HG03066 (cell line): ENCODE results near the gene TNRC18.

ENCODE experiments used
- ATAC-seq: cut with Tn5 transposase; IDR thresholded peaks from one replicate; pipeline ENCODE4 v1.9.1; 2021; ENCODE audit warnings: low read depth; ENCODE audit not compliant: unreplicated experiment

Gene TNRC18

DNA sequence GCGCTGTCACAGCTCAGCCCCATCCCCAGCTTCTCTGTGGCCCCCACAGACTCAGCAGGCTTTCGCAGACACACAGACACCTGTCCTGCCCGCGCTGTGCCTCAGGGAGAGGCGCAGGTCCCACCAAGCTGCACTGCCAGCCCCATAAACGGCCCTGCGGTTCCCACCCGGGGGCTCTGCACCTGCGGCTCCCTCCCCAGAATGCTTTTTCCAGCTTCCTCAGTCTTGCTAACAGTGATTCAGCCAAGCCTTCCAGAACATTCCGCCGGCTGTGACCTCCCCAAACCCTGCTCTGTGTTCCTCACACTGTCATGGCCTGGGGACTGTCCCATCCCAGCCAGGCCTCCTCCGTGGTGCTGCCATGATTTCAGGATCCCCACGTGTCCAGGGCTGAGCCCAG lies 27.8 kb upstream of the TNRC18 start:
- no peak for ATAC-seq

DNA sequence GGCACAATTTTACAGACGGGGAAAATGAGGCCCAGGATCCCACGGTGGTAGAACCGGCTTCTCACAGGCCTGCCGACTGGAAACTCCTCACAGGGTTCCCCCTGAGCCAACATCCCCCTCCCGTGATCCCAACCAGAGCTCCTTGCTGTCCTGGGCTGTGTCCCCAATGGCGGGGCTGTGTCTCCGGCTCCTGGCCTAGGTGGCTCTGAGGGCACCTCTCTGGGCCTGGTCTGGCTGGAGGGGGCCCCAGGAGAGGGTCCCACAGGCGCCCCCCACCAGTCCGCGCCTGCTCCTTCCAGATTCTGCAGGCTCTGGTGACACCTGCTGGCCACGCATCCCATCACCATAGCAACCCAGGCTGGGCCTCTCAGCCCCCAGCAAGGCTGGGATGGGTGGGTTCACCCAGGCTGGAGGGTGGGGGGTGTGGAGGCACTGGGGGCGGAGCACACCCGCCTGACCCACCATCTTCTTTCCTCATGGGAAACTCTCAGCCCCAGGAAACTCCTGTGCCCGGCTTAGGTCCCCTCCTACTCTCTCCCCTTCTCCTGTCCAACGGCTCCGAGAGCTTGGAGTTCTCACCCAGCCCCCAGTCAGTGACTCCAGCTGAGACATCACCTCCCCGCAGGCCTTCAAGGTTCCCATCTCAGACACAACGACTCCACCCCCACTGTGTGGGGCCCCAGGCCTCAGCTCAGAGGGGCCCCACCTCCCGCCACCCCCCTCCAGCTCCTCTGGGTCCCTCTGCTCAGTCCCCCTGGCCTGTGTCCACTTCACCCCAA lies 27.1 kb upstream of the TNRC18 start:
- no peak for ATAC-seq

DNA sequence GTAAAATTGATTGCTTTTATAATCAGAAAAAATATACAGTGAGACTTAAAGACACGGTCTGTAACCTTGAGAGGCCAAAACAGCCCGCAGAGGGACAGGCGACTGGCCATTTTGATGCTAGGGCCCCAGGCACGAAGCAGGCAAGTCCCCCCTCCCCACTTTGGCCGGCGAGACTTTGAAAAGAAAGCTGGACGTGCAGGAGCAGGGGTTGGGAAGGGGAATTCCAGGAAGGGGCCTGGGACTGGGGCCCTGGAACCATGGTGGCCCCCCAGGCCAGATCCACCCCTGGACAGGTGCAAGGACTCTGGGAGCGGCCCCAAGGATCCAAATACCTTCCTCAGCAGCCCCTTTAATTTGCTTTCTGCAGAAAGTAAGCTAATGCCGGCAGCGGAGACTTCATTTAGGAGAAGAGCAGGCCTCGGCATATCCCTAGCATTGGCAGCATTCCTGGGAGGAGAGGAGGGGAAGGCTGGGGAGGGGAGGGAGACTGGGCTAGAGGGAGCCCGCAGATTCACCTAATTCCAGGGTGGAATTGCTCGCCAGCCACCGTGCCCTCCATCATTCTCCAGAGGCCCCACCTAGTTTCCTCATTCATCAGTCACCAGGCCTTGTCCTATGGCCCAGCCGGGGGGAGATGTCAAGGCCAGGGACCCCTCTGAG lies 24.9 kb upstream of the TNRC18 start:
- ATAC-seq: no peak

DNA sequence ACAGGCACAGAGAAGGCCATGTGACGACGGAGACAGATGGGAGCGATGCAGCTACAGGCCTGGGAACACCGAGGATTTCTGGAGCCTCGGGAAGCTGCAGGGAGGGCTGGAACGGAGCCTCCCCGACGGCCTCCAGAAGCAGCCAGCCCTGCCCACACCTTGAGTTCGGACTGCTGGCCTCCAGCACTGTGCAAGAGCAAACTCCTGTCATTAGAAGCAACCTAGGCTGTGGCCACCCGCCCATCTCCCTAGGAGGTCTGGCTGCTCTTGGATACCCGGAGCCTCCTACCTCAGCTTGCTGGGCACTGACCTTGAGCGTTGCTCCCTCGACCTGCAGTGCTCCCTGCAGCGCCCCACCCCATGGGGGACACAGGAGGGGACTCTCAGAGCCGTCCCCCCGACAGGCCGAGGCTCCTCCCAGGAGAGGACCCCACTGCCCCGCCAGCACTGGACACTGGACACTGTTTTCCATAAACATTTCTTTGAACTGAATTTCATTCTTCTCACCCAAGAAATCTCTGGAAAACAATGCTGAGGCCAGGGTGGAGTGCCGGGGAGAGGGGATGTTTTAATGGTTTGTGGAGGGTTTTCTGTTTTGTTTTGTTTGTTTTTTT lies 22.5 kb upstream of the TNRC18 start:
- ATAC-seq: no peak

DNA sequence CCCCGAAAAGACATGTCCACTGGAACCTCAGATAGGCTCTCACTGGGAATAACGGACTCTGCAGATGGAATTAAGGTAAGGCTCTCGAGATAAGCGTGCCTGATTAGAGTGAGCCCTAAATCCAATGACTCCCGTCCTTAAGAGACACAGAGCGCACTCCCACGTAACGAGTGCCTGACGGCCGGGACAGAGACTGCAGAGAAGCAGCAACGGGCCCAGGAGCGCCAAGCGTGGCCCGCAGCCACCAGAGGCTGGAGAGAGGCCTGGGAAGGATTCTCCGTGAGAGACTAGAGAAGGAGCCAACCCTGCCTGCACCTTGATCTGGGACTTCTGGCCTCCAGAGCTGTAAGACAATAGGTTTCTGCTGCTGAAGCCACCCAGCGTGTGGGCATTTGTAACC lies 20.0 kb upstream of the TNRC18 start:
- ATAC-seq: no peak

DNA sequence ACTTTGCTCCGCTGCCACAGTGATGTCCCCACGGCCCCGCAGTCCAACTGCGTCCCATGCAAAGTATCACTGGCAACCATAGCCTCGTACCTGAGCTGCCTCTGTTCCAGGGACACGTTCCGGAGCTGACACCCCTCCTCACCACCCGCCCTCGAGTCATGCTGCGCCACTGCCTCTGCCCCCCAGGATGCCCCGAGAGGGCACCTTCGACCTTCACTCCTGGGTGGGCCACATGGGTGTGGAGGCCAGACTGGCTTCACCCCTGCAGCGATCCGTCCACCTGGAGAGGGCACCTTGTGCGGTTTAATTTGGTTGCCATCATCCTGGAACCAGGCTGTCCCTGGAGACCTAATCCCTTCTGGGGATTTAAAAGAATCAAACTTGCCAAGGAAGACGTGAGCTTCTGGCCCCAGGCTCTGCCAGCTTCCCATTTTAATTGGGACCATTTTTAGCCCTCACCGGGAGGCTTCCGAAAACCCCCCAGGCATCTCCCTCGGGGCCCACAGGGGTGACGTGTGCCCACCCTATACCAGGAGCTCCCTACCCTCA lies 19.2 kb upstream of the TNRC18 start:
- ATAC-seq: no peak

DNA sequence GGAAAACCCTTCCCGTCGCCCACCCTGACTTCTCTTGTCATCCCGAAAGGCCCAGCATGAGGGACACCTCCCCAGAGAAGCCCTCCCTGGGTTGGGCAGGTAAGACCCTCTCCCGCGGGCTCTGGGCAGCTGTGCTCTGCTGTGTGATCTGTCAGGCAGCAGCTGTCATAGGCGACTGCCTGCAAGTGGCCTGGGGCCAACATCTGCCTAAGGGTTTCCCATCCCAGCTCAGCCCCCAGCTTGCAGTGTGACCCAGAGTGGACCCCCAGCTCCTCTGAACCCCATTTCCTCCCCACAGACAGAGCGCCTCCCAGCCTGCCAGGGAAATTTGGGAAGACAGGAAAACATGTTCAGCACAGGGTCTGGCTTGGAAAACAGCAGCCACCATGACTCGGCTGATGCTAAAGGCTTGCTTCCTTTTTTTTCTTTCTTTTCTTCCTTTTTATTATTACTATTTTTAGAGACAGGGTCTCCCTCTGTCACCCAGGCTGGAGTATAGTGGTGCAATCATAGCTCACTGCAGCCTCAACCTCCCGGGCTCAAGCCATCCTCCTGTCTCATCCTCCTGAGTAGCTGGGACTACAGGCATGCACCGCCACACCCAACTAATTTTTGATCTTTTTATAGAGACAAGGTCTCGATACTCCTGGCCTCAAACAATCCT lies 18.3 kb upstream of the TNRC18 start:
- no peak for ATAC-seq

DNA sequence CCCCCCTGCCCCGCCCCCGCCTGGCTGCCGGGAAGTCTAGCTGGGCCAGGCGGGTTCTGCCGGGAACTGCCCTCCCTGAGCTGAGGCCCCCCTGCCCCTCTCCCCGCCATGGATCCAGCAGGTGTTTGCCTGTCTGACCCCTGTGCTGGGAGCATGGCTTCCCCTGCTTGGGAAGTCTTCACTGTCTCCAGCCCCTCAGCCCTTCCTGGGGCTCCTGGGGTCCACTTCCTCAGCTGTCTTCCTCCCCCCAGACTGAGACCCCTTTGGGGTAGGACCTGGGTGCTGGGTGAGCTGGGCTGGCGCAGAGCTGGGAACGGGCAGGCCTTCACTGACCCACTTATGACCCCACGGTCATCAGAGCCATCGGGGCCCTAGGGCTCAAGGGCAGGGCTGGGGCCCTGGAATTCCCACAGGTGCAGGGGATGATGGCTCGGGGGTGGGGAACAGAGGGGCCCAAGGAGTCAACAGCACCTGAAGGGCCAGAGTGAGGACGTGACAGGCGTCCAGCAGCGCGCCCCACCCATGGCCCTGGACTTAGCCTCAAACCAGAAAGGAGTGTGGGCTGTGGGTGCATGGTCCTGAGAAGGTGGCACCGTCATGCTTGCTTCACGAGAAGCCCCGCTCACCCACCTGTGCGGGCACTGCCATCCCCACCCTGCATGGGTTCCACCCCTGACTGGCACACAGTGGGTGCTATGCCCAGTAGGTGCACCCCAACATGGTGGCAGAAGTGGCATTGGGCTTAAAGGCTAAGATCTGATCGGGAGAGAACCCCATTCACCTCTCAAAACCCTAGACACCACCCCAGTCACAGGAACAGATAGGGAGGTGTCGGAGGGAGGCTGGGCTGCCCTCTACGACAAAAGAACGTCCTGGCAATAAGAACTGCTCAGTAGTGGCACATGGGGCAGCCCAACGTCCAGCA lies 16.2 kb upstream of the TNRC18 start:
- ATAC-seq: no peak

DNA sequence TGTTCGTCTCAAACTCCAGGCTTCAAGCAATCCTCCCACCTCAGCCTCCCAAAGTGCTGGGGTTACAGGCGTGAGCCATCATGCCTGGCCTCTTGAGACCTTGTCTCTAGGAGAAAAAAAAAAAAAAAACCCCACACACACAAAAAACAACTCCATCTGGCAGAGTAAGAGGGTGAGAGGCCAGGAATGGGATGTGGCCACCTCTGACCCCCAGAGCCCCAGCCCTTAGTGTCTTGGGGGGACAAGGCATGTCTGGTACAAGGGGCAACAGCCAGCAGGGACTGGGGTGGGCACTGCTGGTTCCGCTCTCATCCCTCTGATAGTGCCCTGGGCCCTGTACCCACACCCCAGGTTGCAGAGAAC lies 15.6 kb upstream of the TNRC18 start:
- ATAC-seq: no peak

DNA sequence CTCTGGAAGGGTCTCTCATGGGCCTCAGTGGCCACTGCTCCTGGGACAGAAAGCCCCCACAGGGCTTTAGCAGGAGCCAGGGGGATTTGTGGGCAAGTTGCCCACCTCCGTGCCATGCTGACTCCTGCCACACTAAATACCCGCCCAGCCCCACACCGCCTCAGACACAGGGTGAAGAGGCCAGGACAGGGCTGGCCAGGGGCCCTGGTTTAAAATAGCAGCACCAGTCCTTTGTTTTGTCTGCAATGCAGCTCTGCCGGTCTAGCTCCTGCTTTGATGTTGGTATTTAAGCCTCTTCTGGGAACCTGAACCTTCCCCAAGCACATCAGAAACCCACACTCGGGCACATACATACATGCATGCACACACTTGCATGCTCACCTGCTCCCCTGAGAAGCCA lies 14.4 kb upstream of the TNRC18 start:
- ATAC-seq: no peak

DNA sequence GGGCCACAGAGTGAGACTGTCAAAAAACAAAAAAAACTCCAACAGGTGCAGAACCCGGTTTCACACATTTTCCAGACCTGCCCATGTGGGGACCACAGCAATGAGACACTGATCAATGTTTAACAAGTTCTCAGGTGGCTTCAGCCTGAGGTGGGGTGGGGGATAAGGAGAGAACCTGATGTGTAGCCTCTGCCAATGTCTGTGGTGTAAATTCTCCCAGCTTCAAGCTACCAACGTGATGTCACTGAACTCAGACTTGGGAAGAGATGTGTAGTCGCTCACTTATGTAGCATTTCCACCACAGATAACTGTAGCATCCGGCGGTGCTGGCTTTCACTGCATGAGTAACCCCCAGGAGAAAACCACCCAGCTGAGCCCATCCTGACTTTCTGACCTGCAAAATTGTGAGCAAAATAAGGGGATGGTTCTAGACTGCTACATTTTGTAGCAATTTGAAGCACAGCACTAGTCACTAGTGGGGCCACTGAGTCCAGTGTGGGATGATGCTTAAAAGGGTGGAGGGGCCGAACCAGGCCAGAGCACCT lies 13.8 kb upstream of the TNRC18 start:
- ATAC-seq: no peak

DNA sequence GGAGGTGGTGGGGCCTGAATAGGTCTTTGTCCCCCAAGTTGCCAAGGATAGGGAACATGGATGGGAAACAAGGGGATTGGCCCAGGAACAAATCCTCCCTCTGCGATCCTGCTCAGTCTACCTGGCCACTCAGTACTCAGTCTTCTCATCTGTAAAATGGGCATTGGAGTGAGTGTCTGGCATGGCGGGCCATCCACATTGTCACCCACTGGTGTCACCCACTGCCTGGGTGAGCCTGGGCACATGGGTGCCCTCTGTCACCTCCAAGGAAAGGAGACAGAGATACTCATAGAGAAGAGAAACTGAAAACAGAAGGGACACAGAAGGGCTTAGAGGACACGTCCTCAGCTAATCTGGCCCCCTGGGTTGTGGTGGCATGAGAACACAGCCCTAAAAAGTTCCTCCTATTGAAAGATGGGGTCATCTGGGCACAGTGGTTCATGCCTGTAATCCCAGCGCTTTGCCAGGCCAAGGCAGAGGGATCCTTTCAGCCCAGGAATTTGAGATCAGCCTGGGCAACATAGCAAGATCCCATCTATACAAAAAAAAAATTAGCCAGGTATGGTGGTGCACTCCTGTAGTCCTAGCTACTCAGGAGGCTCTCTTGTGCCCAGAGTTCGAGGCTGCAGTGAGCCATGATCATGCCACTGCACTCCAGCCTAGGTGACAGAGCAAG lies 12.5 kb upstream of the TNRC18 start:
- ATAC-seq: no peak

DNA sequence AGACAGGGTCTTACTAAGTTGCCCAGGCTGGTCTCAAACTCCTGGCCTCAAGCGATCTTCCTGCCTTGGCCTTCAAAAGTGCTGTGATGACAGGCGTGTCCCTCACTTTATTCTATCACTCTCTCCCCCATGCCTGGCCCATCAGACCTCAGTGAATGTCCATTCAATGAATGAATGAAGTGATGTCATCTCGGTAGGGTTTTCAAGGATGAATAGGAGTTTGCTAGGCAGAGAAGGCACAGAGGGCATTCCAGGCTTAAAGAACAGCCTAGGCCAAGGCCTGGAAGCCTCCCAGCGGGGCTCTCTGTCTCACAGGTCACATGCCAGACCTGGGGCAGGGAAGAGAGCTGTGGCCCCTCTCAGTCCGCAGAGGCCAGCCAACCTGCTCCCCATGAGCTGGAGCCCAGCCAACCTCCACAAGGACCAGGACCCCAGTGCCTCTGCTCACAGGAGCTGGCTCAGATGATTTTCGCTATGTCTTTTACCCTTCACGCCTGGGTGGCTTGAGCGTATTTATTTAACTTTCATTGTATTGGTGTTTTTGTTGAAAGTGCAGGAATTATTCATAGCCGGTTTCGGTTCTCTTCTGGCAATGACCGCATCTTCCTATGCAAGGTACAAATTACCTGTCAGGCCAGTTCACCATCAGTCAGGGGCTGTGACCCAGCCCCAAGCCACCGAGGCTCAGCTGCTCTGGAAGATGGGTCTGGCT lies 11.8 kb upstream of the TNRC18 start:
- peak; percentile 79 for ATAC-seq

DNA sequence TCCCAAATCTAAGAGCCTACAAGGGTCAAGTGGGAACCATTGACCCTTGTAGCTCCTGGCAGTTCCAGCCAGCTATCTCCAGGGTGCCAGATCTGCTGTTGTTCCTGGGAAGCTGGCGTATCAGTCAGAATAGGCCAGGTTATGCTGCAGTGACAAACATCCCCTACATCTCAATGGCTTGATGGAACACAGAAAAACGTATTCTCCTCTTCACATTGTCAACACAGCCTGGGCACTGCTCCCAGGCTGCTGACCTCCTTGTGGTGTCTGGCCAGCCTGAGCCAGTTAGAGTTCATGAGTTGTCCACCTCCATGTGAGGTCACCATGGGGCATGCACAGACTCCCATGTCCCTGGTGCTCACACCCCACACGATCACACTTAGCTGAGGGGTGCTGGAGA lies 9.5 kb upstream of the TNRC18 start:
- ATAC-seq: no peak

DNA sequence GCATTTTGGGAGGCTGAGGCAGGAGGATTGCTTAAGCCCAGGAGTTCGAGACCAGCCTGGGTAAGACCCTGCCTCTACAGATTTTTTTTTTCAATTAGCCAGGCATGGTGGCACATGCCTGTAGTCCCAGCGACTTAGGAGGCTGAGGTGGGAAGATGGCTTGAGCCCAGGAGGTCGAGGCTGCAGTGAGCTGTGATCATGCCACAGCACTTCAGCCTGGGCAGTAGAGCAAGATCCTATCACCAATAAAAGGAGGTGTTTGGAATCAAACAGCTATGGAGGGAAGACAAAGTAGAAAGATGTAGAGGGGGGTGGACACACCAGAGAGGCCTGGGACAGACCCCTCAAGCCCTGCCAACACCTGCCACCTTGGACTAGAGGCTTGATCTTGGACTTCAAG lies 9.1 kb upstream of the TNRC18 start:
- no peak for ATAC-seq

DNA sequence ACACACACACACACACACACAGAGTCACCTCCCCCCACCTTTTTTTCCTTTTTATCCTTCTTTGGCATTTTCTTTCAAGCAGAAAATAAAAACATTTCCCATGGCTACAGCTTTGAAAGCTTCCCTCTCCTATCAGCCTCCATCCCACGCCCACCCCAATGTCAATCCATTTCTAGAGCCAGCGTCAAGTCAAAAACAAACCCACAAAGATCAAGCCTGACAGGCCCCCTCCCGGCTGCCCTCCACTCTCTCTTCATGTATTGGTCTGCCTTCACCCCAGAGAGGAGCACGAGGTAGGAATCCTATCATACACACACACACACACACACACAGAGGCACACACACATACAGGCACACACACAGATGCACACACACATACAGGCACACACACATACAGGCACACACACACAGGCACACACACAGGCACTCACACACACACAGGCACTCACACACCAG lies 8.0 kb upstream of the TNRC18 start:
- no peak for ATAC-seq

DNA sequence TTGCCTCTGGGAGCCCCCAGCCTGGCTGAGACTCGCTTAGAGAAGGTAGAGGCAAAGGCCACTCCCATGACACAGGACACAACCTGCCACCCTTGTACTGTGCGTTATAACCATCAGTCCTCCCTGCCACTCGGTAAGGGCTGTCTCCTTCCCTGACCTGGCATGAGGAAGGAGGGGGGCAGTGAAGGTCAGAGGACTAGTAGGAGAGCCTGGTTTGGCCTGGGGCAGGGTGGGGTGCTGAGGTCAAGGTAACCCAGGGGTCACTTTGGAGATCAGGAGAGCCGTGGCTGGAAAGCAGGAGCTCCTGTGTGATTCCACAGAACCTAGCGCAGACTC lies 6.9 kb upstream of the TNRC18 start:
- ATAC-seq: no peak

DNA sequence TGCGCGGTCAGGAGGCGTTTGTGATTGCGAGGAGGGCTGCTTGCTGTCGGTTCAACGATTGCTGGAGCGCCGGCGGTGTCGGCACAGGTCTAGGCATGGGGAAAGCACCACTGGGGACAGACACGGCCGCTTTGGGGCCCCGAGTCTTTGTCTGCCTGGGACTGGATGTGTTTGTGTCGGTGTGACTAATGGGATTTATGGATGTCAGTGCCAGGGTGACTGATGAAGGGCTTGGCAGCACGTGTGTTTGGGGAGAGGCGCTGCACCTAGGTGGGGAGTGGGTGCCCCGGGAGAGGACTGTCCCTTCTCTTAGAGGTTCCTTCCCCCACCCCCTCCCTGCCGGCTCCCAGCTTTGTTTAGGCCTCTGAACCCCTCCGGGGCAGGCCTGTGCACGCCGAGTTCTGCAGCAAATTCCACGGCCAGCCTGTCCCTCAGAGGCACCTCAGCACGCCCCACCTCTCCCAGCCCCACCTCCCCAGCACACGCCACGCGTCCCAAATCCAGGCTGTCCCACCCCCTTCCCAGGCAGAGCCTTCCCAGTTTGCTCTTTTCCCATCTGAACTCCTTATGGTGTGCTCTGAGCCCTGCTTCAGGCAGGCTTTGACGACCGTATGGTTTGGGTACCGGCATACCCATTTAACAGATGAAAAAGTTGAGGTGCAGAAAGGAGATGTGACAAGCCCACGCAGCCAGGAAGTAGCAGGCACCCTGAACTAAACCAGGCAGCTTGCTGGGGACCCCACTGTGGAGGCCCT lies 6.4 kb upstream of the TNRC18 start:
- no peak for ATAC-seq
